Mammary epithelial cell (primary cell): ENCODE data around the gene KRT83.

ENCODE experiments used
- CTCF ChIP-seq, 2 donors: IDR thresholded peaks in 1 of 2; conservative IDR thresholded peaks in 1 of 2; 2 replicates each; pipeline ENCODE4 v1.5.1; 2011 to 2012; ENCODE audit warnings: inconsistent platforms in 2 of 2, low read length in 2 of 2, mild to moderate bottlenecking in 2 of 2, control low read depth in 1 of 2, low read depth in 1 of 2; ENCODE audit not compliant: insufficient read depth in 1 of 2; ENCODE audit errors: extremely low read depth in 1 of 2
- EZH2 ChIP-seq: IDR thresholded peaks from 2 replicates; pipeline ENCODE4 v1.6.1; 2012; ENCODE audit warnings: low read length, inconsistent platforms, borderline replicate concordance

DNA sequence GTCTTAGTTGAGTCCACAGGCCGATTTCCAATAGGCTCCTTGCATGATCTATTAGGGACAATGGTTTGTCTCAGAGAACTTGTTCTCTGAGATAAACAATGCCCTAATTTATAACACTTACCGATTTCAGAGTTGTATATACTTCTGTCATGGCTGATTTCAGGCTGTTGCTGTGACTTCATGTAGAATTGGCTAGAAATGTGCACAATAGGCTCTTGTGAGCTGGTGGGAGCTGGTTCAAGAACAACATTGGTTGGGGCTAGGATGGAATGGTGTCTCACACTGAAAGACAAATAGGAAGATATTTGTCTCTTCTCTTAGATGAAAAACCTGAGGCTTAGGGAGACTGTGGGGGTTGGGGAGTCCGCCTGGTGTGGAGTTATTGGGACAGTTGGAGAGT lies 53.5 kb downstream of the KRT83 start:
- TF ChIP-seq CTCF (conservative IDR thresholded peaks at IDR 0.05 in 1 of 2, IDR thresholded peaks at IDR 0.05 in 1 of 2; ENCODE audit: extremely low read depth in 1 of 2, insufficient read depth in 1 of 2, low read depth in 1 of 2, low read length in 2 of 2) (no peak), EZH2 (no peak)
